Fibroblast of lung (primary cell): ENCODE results near the gene TNIK. TPM values are rescaled to one million over a fixed set of nuclear protein-coding genes. Genes with fewer than 3 reads are reported as not detected.

Experiments used
- DNase-seq, 2 donors: peaks; one replicate each; pipeline versions ENCODE4 v3.0.0 to v3.0.0-alpha.2; 2010; ENCODE audit warnings: low read depth in 2 of 2
- H2AFZ ChIP-seq: 2 replicates; pipeline ENCODE4 v1.5.1; 2012; ENCODE audit warnings: low read length, control low read depth, inconsistent platforms
- H3K27ac ChIP-seq: 2 replicates; pipeline ENCODE4 v1.5.1; 2011; ENCODE audit warnings: low read length, control low read depth; ENCODE audit not compliant: insufficient read depth
- H3K27me3 ChIP-seq: 2 replicates; pipeline ENCODE4 v1.5.1; 2011; ENCODE audit warnings: mild to moderate bottlenecking, low read length; ENCODE audit not compliant: control insufficient read depth, insufficient read depth
- H3K36me3 ChIP-seq: 2 replicates; pipeline ENCODE4 v1.5.1; 2011; ENCODE audit warnings: low read length; ENCODE audit not compliant: control insufficient read depth, insufficient read depth
- H3K4me1 ChIP-seq: 2 replicates; pipeline ENCODE4 v1.5.1; 2011; ENCODE audit warnings: low read length; ENCODE audit not compliant: control insufficient read depth, insufficient read depth; ENCODE audit errors: extremely low read depth
- H3K4me2 ChIP-seq: 2 replicates; pipeline ENCODE4 v1.5.1; 2011; ENCODE audit warnings: low read length, control low read depth; ENCODE audit not compliant: insufficient read depth; ENCODE audit errors: extremely low read depth
- H3K4me3 ChIP-seq, 4 experiments: fragments of 200-600 bp in 1 of 4; sonication (generic) in 1 of 4; replicated peaks in 1 of 4; 2 replicates each; pipeline ENCODE4 v1.5.1; 2011 to 2016; ENCODE audit warnings: low read length in 4 of 4, low read depth in 3 of 4, mild to moderate bottlenecking in 3 of 4, control low read depth in 2 of 4, inconsistent platforms in 1 of 4, mixed read lengths in 1 of 4; ENCODE audit not compliant: insufficient read depth in 1 of 4; ENCODE audit errors: control extremely low read depth in 1 of 4
- H3K79me2 ChIP-seq: 2 replicates; pipeline ENCODE4 v1.5.1; 2012; ENCODE audit warnings: mild to moderate bottlenecking, low read length, inconsistent platforms; ENCODE audit not compliant: control insufficient read depth, insufficient read depth
- H3K9ac ChIP-seq: 2 replicates; pipeline ENCODE4 v1.5.1; 2011; ENCODE audit warnings: mild to moderate bottlenecking, low read length, control low read depth; ENCODE audit not compliant: insufficient read depth
- H3K9me3 ChIP-seq: 2 replicates; pipeline ENCODE4 v1.5.1; 2012; ENCODE audit warnings: low read depth, low read length; ENCODE audit not compliant: control insufficient read depth, insufficient read depth
- H4K20me1 ChIP-seq: 2 replicates; pipeline ENCODE4 v1.5.1; 2011; ENCODE audit warnings: low read length; ENCODE audit not compliant: control insufficient read depth, insufficient read depth; ENCODE audit errors: extremely low read depth
- EZH2 ChIP-seq: IDR thresholded peaks from 2 replicates; pipeline ENCODE4 v1.5.1; 2012; ENCODE audit warnings: low read length, control low read depth, mild to moderate bottlenecking; ENCODE audit errors: missing control alignments
- polyA plus RNA-seq, 2 donors: library from polyadenylated mRNA; depleted of rRNA in 1 of 2; stranded (reverse) in 1 of 2; unstranded in 1 of 2; fragments of >200 nt; gene quantifications; 2 replicates each; pipeline ENCODE4 v1.2.1, GENCODE V29; 2011 to 2012; ENCODE audit warnings: missing spikeins in 1 of 2
- total RNA-seq: library from RNA; depleted of rRNA; stranded (reverse); fragments of >200 nt; gene quantifications from 2 replicates; pipeline ENCODE4 v1.2.1, GENCODE V29; 2014
- TF ChIP-seq, protein P1 (sequence below), 2 donors: IDR thresholded peaks in 1 of 2; conservative IDR thresholded peaks in 1 of 2; 1 replicate in 1 of 2; 2 replicates in 1 of 2; pipeline ENCODE4 v1.5.1; 2011 to 2012; ENCODE audit warnings: low read length in 2 of 2, control low read depth in 1 of 2, inconsistent platforms in 1 of 2, low read depth in 1 of 2, mild to moderate bottlenecking in 1 of 2

TNIK gene
- total and polyA plus RNA-seq, 2 donors (not counting 1 experiment from before 2014, with no cell fraction given): 13.8 to 39.3 TPM

DNA sequence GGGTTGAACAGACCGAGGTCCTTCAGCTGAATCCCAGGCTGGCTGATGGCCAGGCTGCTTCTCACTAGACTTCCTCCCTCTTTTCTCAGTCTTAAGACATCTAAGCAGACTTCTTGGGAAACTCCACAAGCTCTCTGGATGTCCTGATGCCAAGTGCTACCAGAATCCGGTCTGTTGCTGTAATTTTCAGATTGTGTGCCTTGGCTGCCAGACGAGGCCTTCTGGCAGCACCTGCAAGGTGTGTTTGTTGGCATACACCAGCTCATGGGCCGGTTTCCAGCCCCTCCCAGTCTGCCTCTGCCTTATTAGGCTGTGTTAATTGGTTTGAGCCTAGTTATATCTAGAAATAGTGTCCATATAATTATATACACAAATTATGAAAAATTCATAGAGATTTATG, 120.6 kb downstream of the TNIK start:
- Histone ChIP-seq H3K79me2 (no peaks in the 10 kb centered on the region), H3K4me3 (no peak overlapping the region), H3K9ac (no peak overlapping the region), H3K36me3 (no peaks in the 10 kb centered on the region), H4K20me1 (no peaks in the 10 kb centered on the region), H3K4me1 (no peaks in the 10 kb centered on the region), H3K4me2 (no peak overlapping the region), H3K9me3 (no peaks in the 10 kb centered on the region), H3K27ac (no peak overlapping the region), H3K27me3 (no peaks in the 10 kb centered on the region), H2AFZ (no peak overlapping the region)
- TF ChIP-seq, protein P1, sequence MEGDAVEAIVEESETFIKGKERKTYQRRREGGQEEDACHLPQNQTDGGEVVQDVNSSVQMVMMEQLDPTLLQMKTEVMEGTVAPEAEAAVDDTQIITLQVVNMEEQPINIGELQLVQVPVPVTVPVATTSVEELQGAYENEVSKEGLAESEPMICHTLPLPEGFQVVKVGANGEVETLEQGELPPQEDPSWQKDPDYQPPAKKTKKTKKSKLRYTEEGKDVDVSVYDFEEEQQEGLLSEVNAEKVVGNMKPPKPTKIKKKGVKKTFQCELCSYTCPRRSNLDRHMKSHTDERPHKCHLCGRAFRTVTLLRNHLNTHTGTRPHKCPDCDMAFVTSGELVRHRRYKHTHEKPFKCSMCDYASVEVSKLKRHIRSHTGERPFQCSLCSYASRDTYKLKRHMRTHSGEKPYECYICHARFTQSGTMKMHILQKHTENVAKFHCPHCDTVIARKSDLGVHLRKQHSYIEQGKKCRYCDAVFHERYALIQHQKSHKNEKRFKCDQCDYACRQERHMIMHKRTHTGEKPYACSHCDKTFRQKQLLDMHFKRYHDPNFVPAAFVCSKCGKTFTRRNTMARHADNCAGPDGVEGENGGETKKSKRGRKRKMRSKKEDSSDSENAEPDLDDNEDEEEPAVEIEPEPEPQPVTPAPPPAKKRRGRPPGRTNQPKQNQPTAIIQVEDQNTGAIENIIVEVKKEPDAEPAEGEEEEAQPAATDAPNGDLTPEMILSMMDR (conservative IDR thresholded peaks at IDR 0.05 in 1 of 2, IDR thresholded peaks at IDR 0.05 in 1 of 2; ENCODE audit: low read depth in 1 of 2, low read length in 2 of 2): no peak
- no peak for TF ChIP-seq EZH2
- no peak for DNase-seq

DNA sequence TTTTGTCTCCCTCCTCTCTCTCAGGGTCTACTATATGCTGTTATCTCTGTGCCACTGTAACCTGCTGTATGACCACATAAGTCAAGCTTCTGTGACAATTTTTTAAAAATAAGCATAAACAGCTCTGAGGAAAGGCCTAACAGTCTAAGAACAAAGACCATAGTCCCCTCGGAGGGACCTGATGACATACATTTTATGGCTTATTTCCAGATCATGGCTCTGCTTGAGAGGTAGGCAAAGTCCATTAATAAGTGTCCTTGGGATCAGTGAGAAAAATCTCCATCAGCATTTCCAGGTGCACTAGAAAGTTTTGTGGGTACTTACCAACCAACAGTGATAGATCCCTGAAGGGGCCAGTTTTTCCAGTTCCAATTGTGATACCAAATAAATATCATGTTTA, 123.8 kb downstream of the TNIK start:
- DNase-seq: no peak
- Histone ChIP-seq H3K36me3 (no peaks in the 10 kb centered on the region), H2AFZ (no peak overlapping the region), H3K79me2 (no peaks in the 10 kb centered on the region), H3K27me3 (no peaks in the 10 kb centered on the region), H3K27ac (no peak overlapping the region), H3K4me2 (no peak overlapping the region), H3K9me3 (no peaks in the 10 kb centered on the region), H3K9ac (no peak overlapping the region), H4K20me1 (no peaks in the 10 kb centered on the region), H3K4me3 (no peak overlapping the region), H3K4me1 (no peaks in the 10 kb centered on the region)
- TF ChIP-seq EZH2: no peak
- TF ChIP-seq, protein P1 (conservative IDR thresholded peaks at IDR 0.05 in 1 of 2, IDR thresholded peaks at IDR 0.05 in 1 of 2; ENCODE audit: low read depth in 1 of 2, low read length in 2 of 2): no peak

DNA sequence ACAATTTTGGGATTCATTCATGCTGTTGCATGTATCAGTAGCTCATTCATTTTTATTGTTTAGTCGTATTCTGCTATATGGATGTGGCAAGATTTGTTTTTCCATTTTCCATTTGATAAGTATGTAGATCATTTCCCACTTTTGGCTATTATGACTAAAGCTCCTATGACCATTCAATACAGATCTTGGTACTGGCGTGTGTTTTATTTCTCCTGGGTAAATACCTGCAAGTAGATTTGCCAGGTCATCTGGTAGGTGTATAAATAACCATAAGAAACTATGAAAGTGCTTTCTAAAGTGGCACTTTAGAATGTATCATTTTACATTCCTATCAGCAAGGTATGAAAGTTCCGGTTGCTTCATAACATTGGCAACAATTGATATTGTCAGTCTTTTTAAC, 124.6 kb downstream of the TNIK start:
- Histone ChIP-seq H4K20me1 (no peaks in the 10 kb centered on the region), H3K79me2 (no peaks in the 10 kb centered on the region), H3K36me3 (no peaks in the 10 kb centered on the region), H3K4me1 (no peaks in the 10 kb centered on the region), H3K9me3 (no peaks in the 10 kb centered on the region), H3K9ac (no peak overlapping the region), H3K27me3 (no peaks in the 10 kb centered on the region), H3K27ac (no peak overlapping the region), H3K4me3 (no peak overlapping the region), H2AFZ (no peak overlapping the region), H3K4me2 (no peak overlapping the region)
- DNase-seq: no peak
- TF ChIP-seq EZH2: no peak
- TF ChIP-seq, protein P1 (conservative IDR thresholded peaks at IDR 0.05 in 1 of 2, IDR thresholded peaks at IDR 0.05 in 1 of 2; ENCODE audit: low read depth in 1 of 2, low read length in 2 of 2): no peak
